COLO668 (cell line): ENCODE measurements around the gene UBE2D3.

Source experiments
- DNase-seq: peaks from one replicate; lab custom pipeline; 2025; ENCODE audit not compliant: unreplicated experiment; lab: John Stamatoyannopoulos, UW

UBE2D3 gene

DNA sequence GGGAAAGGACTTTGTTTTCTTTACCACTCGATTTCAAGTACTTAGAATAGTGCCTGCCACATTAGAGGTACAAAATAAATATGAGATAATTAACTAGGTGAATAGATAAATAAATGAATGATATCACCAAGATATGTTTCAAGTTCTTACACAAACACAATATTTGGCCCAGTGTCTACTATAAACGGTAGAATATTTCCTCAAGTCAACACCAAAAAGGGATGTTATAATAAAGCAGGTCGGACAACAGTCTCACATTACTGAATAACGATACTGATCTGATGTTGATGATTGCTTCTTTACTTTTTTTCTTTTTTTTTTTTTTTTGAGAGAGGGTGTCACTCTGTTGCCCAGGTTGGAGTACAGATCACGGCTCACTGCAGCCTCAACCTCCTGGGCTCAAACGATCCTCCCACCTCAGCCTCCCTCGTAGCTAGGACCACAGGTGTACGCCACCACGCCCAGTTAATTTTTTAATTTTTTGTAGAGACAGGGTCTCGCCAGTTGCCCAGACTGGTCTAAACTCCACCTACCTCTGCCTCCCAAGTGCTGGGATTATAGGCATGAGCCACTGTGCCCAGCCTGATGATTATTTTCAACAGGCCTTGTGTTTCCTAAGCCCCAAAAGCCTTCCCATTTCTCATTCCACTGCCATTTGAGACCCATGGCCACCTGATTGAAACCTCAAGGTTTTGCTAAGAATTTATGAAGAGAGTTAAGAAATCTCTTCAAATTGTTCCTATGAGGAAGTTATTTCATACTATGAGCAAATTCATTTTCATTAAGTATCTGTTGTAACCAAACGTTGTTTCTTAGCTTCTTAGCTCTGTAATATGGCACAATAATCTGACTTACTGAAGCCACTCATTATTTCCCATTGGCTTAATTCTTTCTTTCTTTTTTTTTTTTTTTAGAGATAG is 68.8 kb downstream of the UBE2D3 start:
- no peak for DNase-seq

DNA sequence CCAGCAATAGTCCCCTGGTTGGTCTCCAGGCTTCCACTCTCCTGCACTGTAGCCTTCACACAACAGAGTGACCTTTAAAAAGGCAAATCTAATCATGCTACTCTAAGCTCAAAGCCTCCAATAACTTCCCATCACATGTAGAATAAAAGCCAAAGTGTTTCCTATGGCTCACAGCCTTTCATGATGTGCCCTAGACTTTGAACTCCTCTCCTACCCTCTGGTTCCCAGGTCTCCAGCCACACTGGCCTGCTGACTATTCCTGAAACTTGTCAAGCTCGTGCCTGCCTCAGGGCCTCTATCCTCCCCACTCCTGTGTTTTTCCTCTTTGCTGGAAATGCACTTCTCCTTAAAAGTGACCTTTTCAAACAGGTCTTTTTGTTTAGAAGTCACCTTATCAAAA is 69.7 kb downstream of the UBE2D3 start:
- DNase-seq = peak; percentile 23

DNA sequence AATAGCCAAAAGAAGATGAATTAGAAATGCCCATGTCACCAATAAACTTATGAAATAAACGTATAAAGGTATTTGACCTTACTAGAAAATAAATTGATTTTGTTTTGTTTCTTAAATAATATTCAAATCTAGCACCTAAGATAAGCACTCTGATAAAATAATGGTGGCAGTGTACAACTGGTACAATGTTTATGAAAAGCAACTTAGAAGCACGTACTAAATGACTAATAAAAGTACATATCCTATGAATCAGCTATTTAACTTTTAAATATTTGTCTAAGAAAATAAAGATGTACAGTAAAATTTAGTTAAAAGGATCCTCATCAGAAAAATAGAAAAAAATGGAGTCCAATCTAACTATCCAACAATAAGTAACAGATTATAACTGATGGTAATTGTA is 73.3 kb downstream of the UBE2D3 start:
- DNase-seq = no peak

DNA sequence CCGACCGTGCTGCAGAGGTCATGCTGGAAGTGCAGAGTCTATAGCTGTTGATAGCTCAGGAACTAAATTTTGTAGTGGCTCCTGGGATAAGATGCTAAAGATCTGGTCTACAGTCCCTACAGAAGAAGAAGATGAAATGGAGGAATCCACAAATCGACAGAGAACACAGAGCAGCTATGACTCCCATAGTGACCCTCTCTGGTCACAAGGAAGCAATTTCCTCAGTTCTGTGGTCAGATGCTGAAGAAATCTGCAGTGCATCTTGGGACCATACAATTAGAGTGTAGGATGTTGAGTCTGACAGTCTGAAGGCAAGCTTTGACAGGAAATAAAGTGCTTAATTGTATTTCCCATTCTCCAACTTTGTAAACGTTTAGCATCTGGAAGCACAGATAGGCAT is 75.4 kb downstream of the UBE2D3 start:
- DNase-seq = no peak
